Panc1 (cell line): ENCODE results near the gene TFDP1. TPM values are rescaled to one million over a fixed set of nuclear protein-coding genes. Genes with fewer than 3 reads are reported as not detected.

Source experiments
- ATAC-seq: fragments of 200-7000 bp; cut with Tn5 transposase; 2 replicates; pipeline ENCODE4 v1.9.1; 2020; ENCODE audit warnings: mild to moderate bottlenecking, moderate library complexity
- BruUV-seq: library from RNA; stranded (reverse); fragments of 400-500 nt; replicated peaks from 2 replicates; lab custom pipeline; 2021; lab: Mats Ljungman, UMichigan
- CTCF ChIA-PET: fragments of 300-600 bp; sonication (Branson Sonifier 250); formaldehyde crosslinking; loops from one replicate; lab custom pipeline; 2022; ENCODE audit warnings: antibody characterized with exemption; lab: Charles Lee
- POLR2A ChIA-PET: fragments of 300-600 bp; sonication (Branson Sonifier 250); formaldehyde crosslinking; loops from one replicate; lab custom pipeline; 2022; ENCODE audit warnings: antibody characterized with exemption; lab: Charles Lee
- DNase-seq: peaks from one replicate; pipeline ENCODE4 v3.0.0-alpha.2; 2010; ENCODE audit warnings: low read depth, low spot score
- H3K27ac ChIP-seq: 2 replicates; pipeline ENCODE4 v1.5.1; 2011; ENCODE audit warnings: mild to moderate bottlenecking, low read length, inconsistent platforms
- H3K27me3 ChIP-seq: fragments of 200-500 bp; sonication (Bioruptor generic); 2 replicates; pipeline ENCODE4 v1.6.0; 2014; ENCODE audit warnings: low read length, inconsistent platforms; ENCODE audit not compliant: control insufficient read depth, insufficient read depth
- H3K36me3 ChIP-seq: fragments of 200-500 bp; sonication (Bioruptor generic); 2 replicates; pipeline ENCODE4 v1.5.1; 2014; ENCODE audit warnings: inconsistent platforms, mild to moderate bottlenecking, low read length, moderate library complexity; ENCODE audit not compliant: control insufficient read depth, insufficient read depth
- H3K4me1 ChIP-seq: 2 replicates; pipeline ENCODE4 v1.5.1; 2011; ENCODE audit warnings: inconsistent platforms, mild to moderate bottlenecking, low read length, moderate library complexity; ENCODE audit not compliant: control insufficient read depth, insufficient read depth
- H3K4me3 ChIP-seq, 2 experiments: 2 replicates each; pipeline ENCODE4 v1.5.1; 2011 to 2012; ENCODE audit warnings: low read depth in 2 of 2, low read length in 2 of 2, mild to moderate bottlenecking in 2 of 2, inconsistent platforms in 1 of 2, moderate library complexity in 1 of 2
- H3K9me3 ChIP-seq: fragments of 200-500 bp; sonication (Bioruptor generic); 2 replicates; pipeline ENCODE4 v1.5.1; 2014; ENCODE audit warnings: low read depth, mild to moderate bottlenecking, inconsistent platforms, low read length, moderate library complexity; ENCODE audit not compliant: control insufficient read depth, insufficient read depth
- POLR2AphosphoS5 ChIP-seq: IDR thresholded peaks from 2 replicates; pipeline ENCODE4 v1.6.1; 2012; ENCODE audit warnings: mild to moderate bottlenecking, low read depth, low read length, moderate library complexity
- SIN3A ChIP-seq: IDR thresholded peaks from 2 replicates; pipeline ENCODE4 v1.6.1; 2012; ENCODE audit warnings: low read depth, mild to moderate bottlenecking, low read length, moderate library complexity, borderline replicate concordance; ENCODE audit not compliant: insufficient read depth
- TCF7L2 ChIP-seq: IDR thresholded peaks from 2 replicates; pipeline ENCODE4 v1.6.1; 2011; ENCODE audit warnings: mild to moderate bottlenecking, low read depth, low read length, inconsistent platforms
- in situ Hi-C: cut with HindIII; loops from 2 replicates; pipeline ENCODE4 v1.10.0; 2016; ENCODE audit warnings: low sequenced_read_pairs, low pct_unique_long_range_greater_than_20kb
- intact Hi-C: fragments of 100-400 bp; cut with micrococcal nuclease; formaldehyde crosslinking; loops from one replicate; pipeline ENCODE4 v1.10.0; 2022; ENCODE audit not compliant: unreplicated experiment
- total RNA-seq: library from RNA; stranded (reverse); gene quantifications from one replicate; pipeline ENCODE4 v1.2.1, GENCODE V29; 2021; ENCODE audit not compliant: unreplicated experiment
- TF ChIP-seq, protein P1 (sequence below): fragments of 450-650 bp; IDR thresholded peaks from 2 replicates; pipeline ENCODE4 v1.5.1; 2017; ENCODE audit warnings: mild to moderate bottlenecking
- TF ChIP-seq, protein P2 (sequence below), 2 experiments: IDR thresholded peaks; 2 replicates each; pipeline ENCODE4 v1.6.1; 2011 to 2012; ENCODE audit warnings: low read depth in 2 of 2, control low read depth in 1 of 2, low read length in 1 of 2, mild to moderate bottlenecking in 1 of 2, moderate library complexity in 1 of 2; ENCODE audit not compliant: insufficient read depth in 1 of 2

Gene TFDP1
- total RNA-seq, 1 experiment from 2014 or later: 91.6 TPM

DNA sequence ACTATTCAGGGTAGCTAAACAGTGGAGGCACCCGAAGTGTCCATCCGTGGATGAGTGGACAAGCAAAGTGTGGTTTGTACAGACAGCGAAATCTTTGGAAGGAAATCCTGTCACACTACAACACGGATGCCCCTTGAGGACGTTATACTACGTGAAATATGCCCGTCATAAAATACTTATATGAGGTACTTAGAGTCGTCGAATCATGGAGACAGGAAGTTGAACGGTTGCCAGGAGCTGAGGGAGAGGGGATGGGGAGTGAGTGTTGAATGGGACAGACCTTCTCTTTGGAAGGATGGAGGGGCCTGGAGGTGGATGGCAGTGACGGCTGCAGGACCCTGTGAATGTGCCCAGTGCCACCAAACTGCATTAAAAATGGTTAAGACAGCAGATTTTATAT is 61.8 kb downstream of the TFDP1 start:
- no TSS peak for BruUV-seq
- Histone ChIP-seq H3K4me3 (no peak overlapping the region), H3K27ac (no peak overlapping the region), H3K27me3 (no peaks in the 10 kb centered on the region), H3K9me3 (no peaks in the 10 kb centered on the region), H3K4me1 (peaks cover 14% of the 10 kb centered on the region), H3K36me3 (no peaks in the 10 kb centered on the region)
- intact Hi-C loops: no loop called here
- ChIA-PET POLR2A (no interaction called here), CTCF (no interaction called here)
- ATAC-seq (no peak), DNase-seq (no peak)
- TF ChIP-seq, protein P1, sequence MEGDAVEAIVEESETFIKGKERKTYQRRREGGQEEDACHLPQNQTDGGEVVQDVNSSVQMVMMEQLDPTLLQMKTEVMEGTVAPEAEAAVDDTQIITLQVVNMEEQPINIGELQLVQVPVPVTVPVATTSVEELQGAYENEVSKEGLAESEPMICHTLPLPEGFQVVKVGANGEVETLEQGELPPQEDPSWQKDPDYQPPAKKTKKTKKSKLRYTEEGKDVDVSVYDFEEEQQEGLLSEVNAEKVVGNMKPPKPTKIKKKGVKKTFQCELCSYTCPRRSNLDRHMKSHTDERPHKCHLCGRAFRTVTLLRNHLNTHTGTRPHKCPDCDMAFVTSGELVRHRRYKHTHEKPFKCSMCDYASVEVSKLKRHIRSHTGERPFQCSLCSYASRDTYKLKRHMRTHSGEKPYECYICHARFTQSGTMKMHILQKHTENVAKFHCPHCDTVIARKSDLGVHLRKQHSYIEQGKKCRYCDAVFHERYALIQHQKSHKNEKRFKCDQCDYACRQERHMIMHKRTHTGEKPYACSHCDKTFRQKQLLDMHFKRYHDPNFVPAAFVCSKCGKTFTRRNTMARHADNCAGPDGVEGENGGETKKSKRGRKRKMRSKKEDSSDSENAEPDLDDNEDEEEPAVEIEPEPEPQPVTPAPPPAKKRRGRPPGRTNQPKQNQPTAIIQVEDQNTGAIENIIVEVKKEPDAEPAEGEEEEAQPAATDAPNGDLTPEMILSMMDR: no peak
- TF ChIP-seq POLR2AphosphoS5 (no peak), TCF7L2 (no peak), SIN3A (no peak)
- TF ChIP-seq, protein P2, sequence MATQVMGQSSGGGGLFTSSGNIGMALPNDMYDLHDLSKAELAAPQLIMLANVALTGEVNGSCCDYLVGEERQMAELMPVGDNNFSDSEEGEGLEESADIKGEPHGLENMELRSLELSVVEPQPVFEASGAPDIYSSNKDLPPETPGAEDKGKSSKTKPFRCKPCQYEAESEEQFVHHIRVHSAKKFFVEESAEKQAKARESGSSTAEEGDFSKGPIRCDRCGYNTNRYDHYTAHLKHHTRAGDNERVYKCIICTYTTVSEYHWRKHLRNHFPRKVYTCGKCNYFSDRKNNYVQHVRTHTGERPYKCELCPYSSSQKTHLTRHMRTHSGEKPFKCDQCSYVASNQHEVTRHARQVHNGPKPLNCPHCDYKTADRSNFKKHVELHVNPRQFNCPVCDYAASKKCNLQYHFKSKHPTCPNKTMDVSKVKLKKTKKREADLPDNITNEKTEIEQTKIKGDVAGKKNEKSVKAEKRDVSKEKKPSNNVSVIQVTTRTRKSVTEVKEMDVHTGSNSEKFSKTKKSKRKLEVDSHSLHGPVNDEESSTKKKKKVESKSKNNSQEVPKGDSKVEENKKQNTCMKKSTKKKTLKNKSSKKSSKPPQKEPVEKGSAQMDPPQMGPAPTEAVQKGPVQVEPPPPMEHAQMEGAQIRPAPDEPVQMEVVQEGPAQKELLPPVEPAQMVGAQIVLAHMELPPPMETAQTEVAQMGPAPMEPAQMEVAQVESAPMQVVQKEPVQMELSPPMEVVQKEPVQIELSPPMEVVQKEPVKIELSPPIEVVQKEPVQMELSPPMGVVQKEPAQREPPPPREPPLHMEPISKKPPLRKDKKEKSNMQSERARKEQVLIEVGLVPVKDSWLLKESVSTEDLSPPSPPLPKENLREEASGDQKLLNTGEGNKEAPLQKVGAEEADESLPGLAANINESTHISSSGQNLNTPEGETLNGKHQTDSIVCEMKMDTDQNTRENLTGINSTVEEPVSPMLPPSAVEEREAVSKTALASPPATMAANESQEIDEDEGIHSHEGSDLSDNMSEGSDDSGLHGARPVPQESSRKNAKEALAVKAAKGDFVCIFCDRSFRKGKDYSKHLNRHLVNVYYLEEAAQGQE (IDR thresholded peaks at IDR 0.05; ENCODE audit: insufficient read depth in 1 of 2, low read depth in 2 of 2, low read length in 1 of 2): no peak
- in situ Hi-C loops: no loop called here

DNA sequence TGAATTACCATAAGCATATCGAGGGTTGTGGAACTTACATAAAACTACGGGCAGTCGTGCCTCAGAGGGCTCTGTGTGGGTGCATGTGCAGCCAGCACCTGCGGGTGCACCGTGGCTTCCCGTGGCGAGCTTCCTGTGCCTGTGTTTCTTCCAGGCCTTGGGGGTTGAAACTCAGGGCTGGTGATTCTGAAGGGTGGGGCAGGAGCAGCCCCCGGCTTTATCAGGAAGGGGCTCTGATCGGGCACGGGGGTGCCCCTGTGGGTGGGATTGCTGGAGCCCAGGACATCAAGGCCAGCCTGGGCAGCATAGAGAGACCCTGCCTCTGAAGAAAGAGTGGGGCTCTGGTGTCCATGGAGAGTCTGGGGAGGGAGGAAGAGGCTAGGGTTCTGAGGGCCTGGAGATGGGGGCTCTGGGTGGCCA is 62.4 kb downstream of the TFDP1 start:
- no peaks in the 10 kb centered on the region for H3K36me3 ChIP-seq
- no peaks in the 10 kb centered on the region for H3K27me3 ChIP-seq
- in situ Hi-C loops: no loop called here
- POLR2A ChIA-PET: no interaction called here
- intact Hi-C loops: no loop called here
- H3K9me3 ChIP-seq: no peaks in the 10 kb centered on the region
- no TSS peak for BruUV-seq
- no peak overlapping the region for H3K4me3 ChIP-seq
- no peak for TF ChIP-seq TCF7L2
- TF ChIP-seq, protein P2 (IDR thresholded peaks at IDR 0.05; ENCODE audit: insufficient read depth in 1 of 2, low read depth in 2 of 2, low read length in 1 of 2): no peak
- TF ChIP-seq, protein P1: no peak
- no peak for TF ChIP-seq POLR2AphosphoS5
- TF ChIP-seq SIN3A: no peak
- CTCF ChIA-PET: interaction anchor here (1.0 kb wide), 1 partner anchor 9 kb away, joined by 3 read pairs; no protein-coding TSS in a partner anchor
- peak; percentile 47; the same call in 1 of the 2 replicates for ATAC-seq
- H3K4me1 ChIP-seq: peaks cover 14% of the 10 kb centered on the region
- no peak for DNase-seq
- no peak overlapping the region for H3K27ac ChIP-seq
